Measurements from ENCODE around the gene ADAM12.

- no peak for TF ChIP-seq POLR2A (IDR thresholded peaks at IDR 0.05)
- TF ChIP-seq, protein P1, sequence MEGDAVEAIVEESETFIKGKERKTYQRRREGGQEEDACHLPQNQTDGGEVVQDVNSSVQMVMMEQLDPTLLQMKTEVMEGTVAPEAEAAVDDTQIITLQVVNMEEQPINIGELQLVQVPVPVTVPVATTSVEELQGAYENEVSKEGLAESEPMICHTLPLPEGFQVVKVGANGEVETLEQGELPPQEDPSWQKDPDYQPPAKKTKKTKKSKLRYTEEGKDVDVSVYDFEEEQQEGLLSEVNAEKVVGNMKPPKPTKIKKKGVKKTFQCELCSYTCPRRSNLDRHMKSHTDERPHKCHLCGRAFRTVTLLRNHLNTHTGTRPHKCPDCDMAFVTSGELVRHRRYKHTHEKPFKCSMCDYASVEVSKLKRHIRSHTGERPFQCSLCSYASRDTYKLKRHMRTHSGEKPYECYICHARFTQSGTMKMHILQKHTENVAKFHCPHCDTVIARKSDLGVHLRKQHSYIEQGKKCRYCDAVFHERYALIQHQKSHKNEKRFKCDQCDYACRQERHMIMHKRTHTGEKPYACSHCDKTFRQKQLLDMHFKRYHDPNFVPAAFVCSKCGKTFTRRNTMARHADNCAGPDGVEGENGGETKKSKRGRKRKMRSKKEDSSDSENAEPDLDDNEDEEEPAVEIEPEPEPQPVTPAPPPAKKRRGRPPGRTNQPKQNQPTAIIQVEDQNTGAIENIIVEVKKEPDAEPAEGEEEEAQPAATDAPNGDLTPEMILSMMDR (IDR thresholded peaks at IDR 0.05), result no peak
Measured at GRCh38 chr10:126277181-126277580, 111.1 kb downstream of the ADAM12 start.
